Muscle of back (tissue), 11 donors: Measurements from ENCODE around the gene CYB5A. TPM values are rescaled to one million over a fixed set of nuclear protein-coding genes. Genes with fewer than 3 reads are reported as not detected.

ENCODE experiments used
- DNase-seq, 3 donors: peaks; one replicate each; pipeline versions ENCODE4 v3.0.0 to v3.0.0-alpha.2; 2013
- polyA plus RNA-seq, 10 donors: library from polyadenylated mRNA; unstranded; fragments of 120-200 nt; gene quantifications; one replicate each; pipeline ENCODE4 v1.2.1, GENCODE V29; 2013; ENCODE audit not compliant: insufficient read length in 10 of 10

The CYB5A gene
- polyA plus RNA-seq, 10 donors = 23.6 to 44.4 (median 29.6) TPM

DNA sequence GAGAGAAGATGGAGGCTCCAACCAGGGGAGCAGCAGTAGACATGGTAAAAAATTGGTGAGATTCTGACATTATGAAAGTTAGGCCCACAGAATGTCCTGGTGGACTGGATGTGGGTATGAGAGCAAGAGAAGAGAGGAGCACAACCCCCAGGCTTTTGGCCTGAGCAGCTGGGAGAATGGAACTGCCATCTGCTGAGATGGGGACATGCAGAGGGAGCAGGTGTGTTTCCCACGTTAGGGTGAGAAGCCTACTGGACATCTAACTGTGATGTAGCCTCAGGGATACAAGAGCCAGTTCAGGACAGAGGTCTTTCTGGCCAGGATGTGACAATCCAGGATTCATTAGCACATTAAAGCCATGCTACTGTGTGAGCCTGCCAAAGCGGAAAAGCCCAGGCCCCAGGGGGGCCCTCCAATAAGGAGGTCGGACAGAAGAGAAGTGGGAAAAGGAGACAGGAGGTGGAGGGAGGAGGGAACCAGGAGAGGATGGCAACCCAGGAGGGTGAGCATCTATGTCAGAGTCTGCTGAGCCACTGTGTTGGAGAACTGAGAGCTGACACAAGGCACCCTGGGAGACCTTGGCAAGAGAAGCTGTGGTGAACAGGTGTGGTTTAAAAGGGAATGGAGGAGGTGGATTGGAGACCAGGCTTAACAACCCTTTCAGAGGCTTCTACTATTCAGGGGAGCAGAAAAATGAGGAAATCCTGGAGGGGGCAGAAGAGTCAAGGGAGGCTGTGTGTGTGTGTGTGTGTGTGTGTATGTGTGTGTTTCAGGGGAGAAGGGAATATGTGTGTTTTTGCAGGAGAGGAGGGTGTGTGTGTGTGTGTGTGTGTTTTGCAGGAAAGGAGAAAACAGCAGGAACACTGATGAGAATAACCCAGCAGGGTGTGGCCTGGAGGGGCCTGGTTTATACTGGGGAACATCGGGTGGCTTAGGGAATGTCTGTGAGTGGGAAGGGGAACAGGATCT is 10.5 kb downstream of the CYB5A start:
- no peak for DNase-seq

- DNase-seq = no peak
Measured at GRCh38 chr18:74278983-74279382, 12.8 kb downstream of the CYB5A start.

DNA sequence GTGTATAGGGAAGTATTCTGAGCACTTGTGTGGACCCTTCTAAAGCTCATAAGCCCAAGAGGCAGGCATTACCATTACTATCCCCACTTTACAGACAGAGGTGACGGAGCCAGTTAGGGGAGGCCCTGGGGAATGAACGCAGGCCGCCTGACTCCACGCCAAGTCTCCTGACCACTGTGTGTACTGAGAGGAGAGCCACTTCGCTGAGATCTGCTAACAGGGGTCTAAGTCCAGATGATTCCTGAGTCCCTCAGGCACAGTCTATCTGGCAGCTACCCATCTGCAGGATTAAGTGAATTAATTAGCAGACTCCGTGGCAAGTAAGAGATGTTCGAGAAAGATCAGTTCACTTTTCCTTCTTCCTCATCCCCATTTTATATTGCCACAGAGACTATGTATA is 13.7 kb downstream of the CYB5A start:
- DNase-seq = peak in 1 of 3 donors; percentile 37

GRCh38 chr18:74277296-74277695 is 14.5 kb downstream of the CYB5A start:
- DNase-seq = no peak

GRCh38 chr18:74276609-74277008 is 15.2 kb downstream of the CYB5A start:
- DNase-seq = no peak

- no peak for DNase-seq
Measured at GRCh38 chr18:74275736-74276135, 16.0 kb downstream of the CYB5A start.

- DNase-seq = no peak
Measured at GRCh38 chr18:74274700-74275099, 17.1 kb downstream of the CYB5A start.

DNA sequence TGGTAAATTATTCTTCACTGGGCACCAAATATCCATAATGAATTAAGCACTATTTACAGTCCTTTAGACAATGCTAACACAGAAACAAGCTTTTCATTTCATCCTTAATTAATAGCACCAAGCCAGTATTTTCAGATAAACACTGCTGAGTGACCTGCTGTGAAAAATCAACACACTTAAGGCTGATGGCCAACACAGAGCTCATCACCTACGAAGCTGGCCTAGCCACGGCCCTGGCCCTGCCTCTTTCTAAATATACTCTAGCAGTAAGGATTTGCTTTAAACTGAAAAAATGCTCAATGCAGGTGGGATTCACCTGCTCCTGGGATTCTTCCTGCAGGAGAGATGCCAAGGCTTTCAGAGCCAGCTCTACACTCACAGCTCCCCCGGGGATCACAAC is 18.4 kb downstream of the CYB5A start:
- DNase-seq = no peak

GRCh38 chr18:74271635-74272034 is 20.1 kb downstream of the CYB5A start:
- DNase-seq = no peak

DNA sequence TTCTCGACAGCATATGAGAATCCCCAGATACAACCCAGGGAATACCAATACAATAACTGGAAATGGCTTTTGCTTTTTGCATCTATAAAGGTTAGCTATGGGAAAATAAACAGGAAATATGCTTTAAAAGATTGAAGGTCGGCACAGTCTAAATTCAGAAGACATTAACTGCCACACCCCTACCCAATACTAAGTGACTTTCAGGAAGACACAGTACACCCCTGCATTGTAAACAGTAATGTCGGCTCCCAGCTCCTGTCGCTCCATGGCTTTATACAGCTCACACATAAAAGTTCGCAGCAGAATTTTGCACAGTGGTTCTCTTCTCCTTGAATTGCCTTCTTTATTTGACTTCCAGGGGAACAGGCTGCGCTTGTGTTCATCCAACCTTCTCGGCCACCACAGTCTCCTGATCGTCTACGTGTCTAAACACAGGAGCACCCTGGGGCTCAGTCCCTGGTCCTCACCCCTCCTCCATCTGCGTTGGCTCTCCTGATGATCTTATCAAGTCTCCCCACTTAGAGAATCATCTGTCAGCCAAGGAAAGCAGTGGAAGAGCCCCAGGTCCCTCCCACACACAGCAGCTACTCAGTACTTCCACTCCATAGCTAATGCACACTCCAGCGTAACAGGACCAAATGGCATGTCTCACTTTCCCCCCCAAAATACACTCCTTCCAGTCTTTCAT is 22.7 kb downstream of the CYB5A start:
- no peak for DNase-seq

DNA sequence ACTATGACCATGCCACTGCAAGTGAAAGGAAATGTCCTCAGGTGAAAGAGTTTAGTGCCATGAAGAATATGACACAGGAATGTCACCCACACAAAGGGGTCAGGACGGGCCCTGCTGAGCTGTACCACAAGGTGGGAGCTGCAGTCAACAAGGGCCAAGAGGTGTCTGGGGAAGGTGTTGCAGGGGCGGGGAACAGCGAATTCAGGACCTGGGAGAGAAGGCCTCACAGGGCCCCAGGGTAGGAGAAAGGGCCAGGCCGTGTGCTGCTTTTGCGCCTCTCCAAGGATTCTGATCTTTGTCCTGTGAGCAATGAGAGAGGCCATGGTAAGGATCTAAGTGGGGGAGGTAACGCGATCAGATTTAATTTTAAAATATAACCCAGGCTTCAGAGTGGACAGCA is 23.6 kb downstream of the CYB5A start:
- DNase-seq = no peak

GRCh38 chr18:74266161-74266560 is 25.6 kb downstream of the CYB5A start:
- DNase-seq = no peak

DNA sequence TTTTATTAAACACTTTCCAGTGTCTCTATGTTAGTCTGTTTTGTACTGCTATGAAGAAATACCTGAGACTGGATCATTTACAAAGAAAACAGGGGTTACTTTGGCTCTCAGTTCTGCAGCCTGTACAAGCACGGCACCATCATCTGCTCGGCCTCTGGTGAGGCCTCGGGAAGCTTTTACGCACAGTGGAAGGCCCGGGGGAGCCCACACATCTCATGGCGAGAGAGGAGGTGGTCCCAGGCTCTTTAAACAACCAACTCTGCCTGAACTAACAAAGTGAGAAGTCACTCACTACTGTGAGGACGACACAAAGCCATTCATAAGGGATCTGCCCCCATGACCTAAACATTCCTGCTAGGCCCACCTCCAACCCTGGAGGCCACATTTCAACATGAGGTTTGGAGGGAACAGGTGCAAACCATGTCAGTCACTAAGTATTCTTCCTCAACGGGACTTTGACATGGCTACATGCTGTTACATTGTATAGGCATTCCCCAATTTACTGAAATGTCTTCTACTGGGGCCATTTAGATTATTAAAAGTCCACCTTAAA is 26.1 kb downstream of the CYB5A start:
- DNase-seq = no peak

DNA sequence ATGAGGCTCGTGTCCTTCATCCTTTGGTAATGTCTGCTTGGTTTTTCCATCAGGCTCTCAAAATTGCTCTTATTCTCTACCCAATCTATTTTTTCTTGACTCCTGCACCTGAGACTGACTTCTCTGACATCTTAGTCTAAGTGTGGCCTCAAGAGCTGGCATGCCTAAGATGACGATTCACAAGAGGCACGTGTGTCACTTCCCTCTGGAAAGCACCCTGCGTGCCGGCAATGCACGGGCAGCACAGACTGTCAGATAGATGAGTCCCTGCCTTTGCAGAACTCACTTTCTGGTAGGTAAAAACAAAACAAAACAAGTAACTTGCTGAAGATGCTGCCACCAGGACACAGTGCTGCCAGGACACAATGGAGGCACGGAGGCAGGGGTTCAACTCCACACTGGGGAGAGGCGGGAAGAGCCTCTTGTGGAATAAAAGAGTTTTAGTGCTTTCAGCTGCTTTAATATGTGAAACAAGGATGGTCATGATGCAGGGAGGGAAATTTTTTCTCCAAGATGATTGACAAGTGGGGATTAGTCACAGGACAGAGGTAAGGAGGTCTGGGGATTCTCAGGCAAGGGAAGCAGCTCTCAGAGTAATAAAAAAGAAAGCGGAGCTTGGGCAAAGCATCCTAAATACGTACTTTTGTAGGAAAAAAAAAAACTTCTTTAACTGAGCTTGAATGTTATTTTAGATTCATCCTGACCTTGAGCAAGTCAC is 27.3 kb downstream of the CYB5A start:
- no peak for DNase-seq

DNA sequence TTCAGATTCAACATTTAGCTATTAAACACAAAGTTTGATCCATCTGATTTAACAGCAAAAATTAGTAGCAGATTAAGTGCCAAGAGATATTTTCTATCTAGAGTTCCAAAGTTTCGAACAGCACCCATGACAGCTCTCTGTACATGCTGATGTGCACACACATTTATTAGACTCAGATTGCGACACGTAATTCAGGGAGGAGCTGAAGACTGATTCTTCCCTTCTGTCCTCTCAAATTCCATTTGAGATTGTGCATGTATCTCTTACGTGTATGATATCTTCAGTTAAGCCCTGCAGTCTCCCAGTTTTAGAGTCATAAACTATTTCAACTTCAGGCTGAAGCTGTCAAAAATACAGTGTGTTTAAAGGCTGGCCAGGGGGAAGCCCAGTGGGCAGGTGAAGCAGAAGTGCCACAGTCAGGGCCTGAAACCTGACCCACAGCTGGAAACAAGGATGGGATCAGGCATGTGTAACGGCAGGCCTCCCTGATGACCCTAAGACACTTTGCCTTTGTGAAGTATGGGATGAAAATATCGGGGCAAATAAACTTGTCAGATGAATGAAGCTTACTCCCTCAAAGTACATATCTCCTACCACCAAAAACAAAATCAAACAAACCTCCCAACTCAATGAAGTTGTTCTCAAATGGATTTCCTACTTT is 30.6 kb downstream of the CYB5A start:
- DNase-seq = no peak

DNA sequence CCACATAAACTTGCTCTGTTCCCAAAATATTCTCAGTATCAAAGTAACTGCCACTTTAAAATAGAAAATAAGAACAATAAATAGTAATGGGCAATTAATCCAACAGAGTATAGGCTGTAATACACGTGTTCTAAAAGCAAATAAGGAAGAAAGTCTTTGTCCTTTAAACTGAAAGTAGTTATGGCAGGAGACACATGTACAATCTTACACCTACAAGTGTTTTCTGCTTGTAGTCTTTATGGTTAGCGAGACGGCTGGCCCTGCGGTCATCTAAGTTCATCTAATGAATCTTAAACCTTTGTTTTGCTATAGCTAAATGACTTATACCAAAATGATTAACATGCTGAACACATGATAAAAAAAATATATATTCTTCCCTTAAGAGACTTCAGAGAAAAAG is 32.4 kb downstream of the CYB5A start:
- no peak for DNase-seq

GRCh38 chr18:74257083-74257482 is 34.7 kb downstream of the CYB5A start:
- DNase-seq = no peak

DNA sequence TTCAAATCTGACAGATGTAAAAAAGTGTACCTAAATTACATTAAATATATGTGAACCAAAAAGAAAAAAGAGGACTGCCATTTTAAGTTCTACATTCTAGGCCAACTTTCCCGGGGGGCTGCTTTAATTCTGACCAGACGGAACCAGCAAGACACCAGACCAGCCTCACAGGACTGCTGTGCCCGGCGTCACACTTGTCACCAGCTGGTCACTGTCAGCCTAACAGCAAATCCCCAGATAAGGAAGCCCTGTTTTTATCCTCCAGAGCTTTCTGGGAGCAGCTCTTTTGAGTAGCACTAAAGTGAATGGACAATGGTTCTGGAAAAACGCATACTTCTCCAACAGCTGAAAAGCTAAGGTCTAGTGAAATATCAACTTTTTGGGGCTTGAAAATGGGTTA is 35.6 kb downstream of the CYB5A start:
- no peak for DNase-seq

GRCh38 chr18:74255131-74255616 is 36.6 kb downstream of the CYB5A start:
- DNase-seq = no peak

GRCh38 chr18:74252039-74252395 is 39.7 kb downstream of the CYB5A start:
- no peak for DNase-seq

DNA sequence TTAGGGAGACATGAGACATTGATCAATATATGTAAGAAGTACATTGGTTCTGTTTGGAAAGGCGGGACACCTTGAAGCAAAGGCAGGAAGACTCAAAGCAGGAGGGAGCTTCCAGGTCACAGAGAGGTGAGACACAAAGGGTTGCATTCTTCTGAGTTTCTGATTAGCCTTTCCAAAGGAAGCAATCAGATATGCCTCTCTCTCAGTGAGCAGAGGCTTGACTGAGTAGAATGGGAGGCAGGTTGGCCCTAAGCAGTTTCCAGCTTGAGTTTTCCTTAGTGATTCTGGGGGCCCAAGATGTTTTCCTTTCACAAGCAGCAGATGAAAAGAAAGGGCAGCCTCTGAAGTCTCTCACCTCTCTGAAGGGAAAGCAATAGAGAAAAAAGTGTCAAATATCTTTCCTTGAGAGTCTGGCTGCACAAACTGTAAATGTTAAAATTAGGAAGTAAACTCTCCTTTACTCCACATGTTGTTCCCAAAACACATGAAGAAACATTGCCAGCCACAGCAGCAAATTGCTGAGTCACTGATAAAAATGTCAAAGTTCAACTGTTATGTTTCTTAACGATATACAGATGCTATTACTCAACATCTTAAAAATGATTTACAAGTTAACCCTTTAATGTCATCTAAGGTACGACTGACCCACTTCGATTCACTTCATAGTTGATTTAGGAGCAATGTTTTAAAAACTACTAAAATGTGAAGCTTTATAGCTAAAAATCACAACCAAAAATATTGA is 40.3 kb downstream of the CYB5A start:
- DNase-seq = peak; percentile 28 to 57 (median 31)
